NCI-H128 (cell line): Measurements from ENCODE around the gene MEIS2.
A peak's percentile ranks its signal among the peaks of the same experiment; 100 is the strongest.

Source experiments
- DNase-seq: peaks from one replicate; lab custom pipeline; 2025; ENCODE audit not compliant: unreplicated experiment; lab: John Stamatoyannopoulos, UW

Gene MEIS2

GRCh38 chr15:36938764-36939163 lies 161.6 kb downstream of the MEIS2 start:
- DNase-seq: no peak

GRCh38 chr15:36938131-36938530 lies 162.2 kb downstream of the MEIS2 start:
- no peak for DNase-seq

GRCh38 chr15:36936613-36937012 lies 163.7 kb downstream of the MEIS2 start:
- no peak for DNase-seq

- DNase-seq: no peak
Observed at GRCh38 chr15:36933255-36933990, 166.9 kb downstream of the MEIS2 start.

GRCh38 chr15:36932070-36932469 lies 168.3 kb downstream of the MEIS2 start:
- DNase-seq: no peak

- DNase-seq: no peak
Observed at GRCh38 chr15:36931434-36931833, 168.9 kb downstream of the MEIS2 start.

GRCh38 chr15:36926427-36926825 lies 173.9 kb downstream of the MEIS2 start:
- no peak for DNase-seq

GRCh38 chr15:36925653-36926426 lies 174.5 kb downstream of the MEIS2 start:
- no peak for DNase-seq

- DNase-seq: no peak
Observed at GRCh38 chr15:36925049-36925448, 175.3 kb downstream of the MEIS2 start.

GRCh38 chr15:36924034-36924433 lies 176.3 kb downstream of the MEIS2 start:
- no peak for DNase-seq

GRCh38 chr15:36921484-36922091 lies 178.8 kb downstream of the MEIS2 start:
- no peak for DNase-seq

GRCh38 chr15:36917411-36918267 lies 182.7 kb downstream of the MEIS2 start:
- no peak for DNase-seq

GRCh38 chr15:36914960-36915808 lies 185.2 kb downstream of the MEIS2 start:
- peak; percentile 0 for DNase-seq

GRCh38 chr15:36914466-36914865 lies 185.9 kb downstream of the MEIS2 start:
- no peak for DNase-seq

GRCh38 chr15:36912311-36912712 lies 188.0 kb downstream of the MEIS2 start:
- DNase-seq: no peak

GRCh38 chr15:36911322-36911944 lies 188.9 kb downstream of the MEIS2 start:
- DNase-seq: no peak

GRCh38 chr15:36908991-36909390 lies 191.4 kb downstream of the MEIS2 start:
- DNase-seq: no peak

- DNase-seq: no peak
Observed at GRCh38 chr15:36907295-36907694, 193.1 kb downstream of the MEIS2 start.

GRCh38 chr15:36905908-36906307 lies 194.4 kb downstream of the MEIS2 start:
- DNase-seq: no peak

- DNase-seq: no peak
Observed at GRCh38 chr15:36904715-36905114, 195.6 kb downstream of the MEIS2 start.
